HG03571 (cell line): ENCODE data around the gene TMEM62.
"Not testable (repeated sequence)": the region's sequence is repeated elsewhere in the genome, so short reads cannot be mapped to it uniquely, and the experiment has no call there.

ENCODE experiments used
- ATAC-seq: cut with Tn5 transposase; IDR thresholded peaks from one replicate; pipeline ENCODE4 v1.9.1; 2021; ENCODE audit not compliant: unreplicated experiment

The TMEM62 gene

DNA sequence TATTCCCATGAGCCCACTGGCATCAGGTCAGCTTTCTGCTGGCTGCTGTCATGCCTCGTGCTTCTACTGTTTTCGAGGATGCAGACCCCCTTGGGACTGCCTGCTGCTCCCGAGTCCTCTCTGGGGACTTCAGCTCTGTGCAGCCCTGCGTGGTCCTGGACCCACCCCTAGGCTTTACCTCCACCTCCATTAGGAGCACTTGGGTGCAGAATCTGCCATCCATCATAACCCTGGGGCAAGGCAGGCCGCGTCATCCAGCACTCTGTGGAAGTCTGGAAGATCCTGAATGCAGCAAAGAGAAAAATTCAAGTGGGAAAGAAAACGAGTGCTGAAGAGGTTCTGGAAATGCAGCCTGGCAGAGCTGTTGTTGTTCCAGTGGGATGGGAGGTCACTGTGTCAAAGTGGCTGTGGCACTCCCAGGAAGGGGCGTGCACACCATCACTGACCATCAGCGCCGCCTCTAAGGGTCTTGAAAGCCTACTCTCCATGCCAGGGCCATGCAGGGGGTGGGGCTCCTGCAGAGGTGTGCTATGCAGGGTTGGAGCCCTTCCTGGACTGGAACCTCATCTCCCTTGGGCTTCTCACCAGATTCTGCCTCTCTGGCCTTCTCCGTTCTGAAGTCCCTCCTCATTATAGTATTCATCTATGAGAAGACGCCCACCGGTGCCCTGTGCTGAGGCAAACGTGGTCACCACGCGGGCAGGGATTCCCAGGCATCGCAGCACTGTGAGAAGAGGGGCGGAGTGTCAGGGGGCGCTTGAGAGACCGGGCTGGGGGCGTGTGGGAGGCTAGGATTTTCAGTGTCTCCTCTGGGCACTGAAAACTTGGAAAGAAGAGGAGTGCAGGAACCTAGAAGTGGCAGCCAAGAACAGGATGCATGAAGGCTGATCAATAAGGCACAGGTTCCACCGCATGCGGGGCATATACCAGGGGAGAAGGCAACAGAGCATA is 74.9 kb downstream of the TMEM62 start:
- no peak for ATAC-seq

DNA sequence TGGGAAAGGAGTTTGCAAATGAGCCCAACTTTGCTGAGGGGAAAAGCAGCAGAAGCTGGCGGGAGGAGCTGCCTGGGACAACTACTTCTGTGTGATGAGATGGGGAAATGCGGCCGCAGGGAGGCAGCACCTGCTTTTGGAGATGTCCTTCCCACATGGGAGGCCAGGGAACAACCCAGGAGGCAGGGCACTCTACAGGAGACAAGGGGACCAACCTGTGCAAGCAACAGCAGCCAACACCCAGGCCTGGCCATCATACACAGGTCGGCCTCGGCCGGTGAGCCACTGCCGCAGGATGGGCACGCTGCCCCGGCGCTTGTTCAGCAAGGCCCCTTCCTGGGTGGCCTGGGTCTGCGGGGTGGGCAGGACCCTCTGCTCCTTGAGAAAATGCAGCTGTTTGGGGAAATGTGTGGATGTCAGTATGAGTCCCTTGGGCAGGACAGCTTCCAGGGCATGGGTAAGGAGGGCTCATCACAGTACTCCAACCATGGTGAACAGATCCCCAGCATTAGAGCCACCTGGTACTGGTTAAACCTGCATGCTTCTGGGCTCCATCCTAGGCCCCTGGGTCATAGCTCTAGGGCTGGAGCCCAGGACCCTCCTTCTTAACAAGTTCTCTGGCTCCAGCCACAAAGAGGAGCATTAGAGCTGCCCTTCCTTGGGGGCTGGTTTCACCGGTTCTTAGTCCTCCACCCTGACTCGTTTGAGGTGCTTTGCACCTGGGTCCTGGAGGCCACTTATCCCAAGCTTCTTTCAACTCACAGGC is 75.9 kb downstream of the TMEM62 start:
- no peak for ATAC-seq

DNA sequence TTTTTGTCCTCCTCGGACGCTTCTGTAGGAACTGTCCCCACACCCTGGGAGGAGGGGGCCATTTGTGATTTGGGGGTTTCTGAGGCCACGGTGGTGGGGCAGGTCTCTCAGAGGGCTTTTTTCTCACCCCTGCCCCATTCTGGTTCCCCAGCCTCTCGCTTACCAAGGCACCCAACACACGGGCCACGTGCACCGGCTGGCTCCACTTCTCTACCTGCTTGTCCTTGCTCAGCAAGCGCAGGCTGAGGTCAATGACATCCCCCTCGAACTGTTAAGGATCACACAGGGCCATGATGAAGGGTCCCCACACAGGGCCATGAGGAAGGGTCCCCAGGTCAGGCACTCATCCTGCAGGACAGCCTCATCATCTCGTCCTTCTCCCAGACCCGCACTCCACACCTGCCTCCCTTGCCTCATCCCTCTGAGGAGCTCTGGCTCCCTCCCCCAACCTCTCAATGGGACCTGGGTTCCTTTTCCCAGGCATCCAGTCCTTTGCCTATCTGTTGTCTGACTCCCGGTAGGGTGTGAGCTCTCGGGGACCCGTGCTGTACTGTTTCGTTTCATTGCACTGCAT is 76.9 kb downstream of the TMEM62 start:
- ATAC-seq, result no peak

GRCh38 chr15:43210807-43211206 is 77.4 kb downstream of the TMEM62 start:
- no peak for ATAC-seq

DNA sequence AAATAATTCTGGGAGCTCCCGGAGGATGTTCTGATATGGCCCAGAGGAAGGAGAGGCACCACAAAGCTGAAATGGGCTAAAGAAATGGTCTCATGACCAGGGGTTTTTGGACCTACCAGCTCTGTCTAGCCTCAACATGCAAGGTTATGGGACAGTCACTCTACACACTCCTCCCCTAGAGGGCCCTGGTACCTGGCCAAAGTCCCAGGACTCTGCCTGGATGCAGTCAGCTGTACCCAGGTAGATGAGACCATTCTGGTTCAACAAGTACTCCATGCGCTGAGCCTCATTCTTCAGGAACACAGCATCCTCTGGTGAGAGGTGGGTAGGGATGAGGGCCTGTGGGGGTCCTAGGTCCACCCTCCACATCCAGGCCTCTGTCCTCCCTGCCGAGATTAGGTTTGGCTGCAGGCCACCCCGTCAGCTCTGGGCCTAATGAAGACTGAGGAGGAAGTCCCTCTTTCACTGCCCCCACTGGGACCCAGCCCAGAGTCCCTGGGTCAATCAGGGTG is 77.9 kb downstream of the TMEM62 start:
- no peak for ATAC-seq

- ATAC-seq, result no peak
These were observed 78.9 kb downstream of the TMEM62 start for GRCh38 chr15:43212299-43212698.

- ATAC-seq, result no peak
These were observed 79.6 kb downstream of the TMEM62 start for GRCh38 chr15:43212951-43213350.

DNA sequence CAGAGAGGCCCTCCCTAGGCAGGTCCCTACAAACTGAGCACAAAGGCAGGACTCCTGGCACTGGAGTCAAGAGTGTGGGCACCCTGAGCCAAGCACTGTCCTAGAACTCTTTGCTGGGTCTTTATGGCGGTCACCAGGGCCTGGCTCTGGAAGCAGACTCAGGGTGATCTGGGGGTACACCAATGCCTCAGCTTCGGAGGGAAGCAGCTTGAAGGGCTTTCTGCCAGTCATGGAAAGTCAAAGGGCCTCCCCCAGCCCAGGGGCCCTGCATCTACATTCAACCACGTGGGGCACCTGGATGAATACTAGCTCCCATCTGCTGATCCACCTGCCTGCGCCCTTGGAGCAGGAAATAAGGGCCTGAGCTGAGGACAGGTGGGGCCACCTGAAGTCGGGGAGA is 80.1 kb downstream of the TMEM62 start:
- no peak for ATAC-seq

DNA sequence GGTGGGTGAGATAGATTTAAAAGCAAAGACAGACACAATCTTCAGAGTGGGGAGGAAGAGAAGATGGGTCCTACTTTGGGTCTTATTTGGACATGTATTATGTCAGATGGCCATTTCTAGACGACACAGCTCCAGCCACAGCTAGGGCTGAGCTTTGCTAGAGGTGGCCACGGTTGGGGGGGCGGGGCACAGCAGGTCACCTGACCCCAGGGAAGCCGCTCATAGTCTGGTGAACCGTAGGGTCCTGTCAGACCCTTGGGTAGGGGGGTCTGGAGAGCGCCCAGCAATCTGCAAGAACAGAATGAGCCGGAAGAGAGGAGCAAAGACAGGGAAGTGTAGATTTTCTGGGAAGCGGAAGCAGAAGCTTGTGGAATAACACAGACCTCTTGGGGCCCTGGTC is 80.8 kb downstream of the TMEM62 start:
- ATAC-seq, result no peak

DNA sequence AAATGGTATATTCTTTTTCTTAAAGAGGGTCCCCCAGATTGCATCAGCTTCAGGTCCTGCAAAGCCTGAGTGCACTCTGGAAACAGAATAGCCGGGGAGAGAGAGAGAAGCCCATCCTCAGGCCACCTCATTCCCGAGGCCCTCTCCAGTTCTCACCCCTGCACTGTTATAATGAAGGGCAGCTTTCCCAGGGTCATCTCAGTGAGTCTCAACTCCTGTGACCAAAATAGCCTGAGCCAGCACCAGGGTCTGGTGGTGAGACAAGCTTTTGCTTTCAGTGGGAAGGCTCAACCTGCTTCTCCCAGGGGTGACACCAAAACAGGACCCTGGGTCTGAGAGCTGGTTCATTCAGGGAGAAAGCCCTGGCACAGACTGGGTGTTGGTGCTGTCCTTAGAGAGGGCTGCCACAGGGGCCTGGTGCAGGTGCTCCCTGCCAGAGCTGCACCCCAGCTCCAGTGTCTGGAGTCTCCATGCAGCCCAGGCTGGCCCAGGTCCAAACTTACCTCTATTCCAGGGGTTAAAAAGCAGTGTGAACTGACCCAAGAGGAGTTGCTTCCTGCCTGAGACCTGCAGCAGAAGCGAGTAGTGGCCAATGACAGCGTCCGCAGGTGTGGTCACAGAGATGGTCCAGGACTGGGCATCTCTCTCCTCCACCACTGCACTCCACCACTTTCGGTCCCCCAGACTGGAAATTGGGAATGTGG is 81.4 kb downstream of the TMEM62 start:
- ATAC-seq, result no peak

DNA sequence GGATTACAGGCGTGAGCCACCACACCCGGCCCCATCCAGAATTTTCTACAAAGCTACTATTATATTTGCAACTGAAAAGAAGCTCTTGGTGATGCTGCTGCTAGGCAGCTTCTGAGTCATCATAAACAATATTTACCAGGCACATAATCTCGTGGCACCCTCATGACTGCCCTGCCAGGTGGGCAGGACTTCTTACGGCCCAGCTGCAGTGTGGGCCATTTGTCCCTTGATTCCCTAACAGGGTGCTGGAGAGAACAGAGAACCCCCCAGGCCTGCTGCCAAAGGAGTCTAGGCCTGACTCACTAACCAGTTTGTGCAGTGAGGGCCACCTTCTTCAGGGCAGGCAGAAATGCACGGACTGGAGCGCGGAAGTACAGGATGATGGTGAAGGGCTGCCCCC is 82.6 kb downstream of the TMEM62 start:
- no peak for ATAC-seq

DNA sequence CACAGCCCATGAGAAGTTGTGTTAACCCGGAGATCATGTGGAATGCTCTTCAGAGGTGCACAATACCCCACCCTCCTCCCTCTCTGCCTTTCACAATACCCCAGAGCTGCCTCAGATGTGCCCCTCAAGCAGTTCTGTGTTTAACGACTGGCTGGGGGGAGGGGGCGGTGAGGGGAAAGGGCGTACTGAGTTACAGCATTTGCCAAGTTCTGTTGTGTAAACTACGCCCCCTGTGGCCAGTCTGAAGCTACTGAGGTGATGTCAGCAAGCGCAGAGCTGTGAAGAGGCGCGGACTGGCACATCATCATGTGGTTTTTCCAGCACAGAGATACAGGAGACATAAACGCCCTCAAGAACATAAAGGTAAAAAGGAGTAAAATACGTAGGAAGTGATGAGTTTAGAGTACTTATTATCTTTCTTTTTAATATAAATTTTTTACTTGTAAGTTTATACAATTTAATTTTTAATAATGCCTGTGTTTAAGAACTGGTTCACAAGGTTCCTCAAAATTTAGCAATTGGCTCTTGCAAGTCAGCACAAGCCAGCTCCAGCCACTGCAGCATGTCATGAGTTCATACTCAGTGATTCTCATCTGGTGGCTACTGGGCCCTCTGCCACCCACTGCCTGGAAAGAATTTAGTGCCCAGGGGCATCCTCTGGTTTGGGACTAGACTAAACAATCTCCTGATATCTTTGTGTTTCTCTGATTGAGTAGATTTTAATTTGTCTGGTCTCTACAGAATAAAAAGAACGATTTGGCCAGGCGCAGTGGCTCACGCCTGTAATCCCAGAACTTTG is 85.7 kb downstream of the TMEM62 start:
- ATAC-seq, result no peak

DNA sequence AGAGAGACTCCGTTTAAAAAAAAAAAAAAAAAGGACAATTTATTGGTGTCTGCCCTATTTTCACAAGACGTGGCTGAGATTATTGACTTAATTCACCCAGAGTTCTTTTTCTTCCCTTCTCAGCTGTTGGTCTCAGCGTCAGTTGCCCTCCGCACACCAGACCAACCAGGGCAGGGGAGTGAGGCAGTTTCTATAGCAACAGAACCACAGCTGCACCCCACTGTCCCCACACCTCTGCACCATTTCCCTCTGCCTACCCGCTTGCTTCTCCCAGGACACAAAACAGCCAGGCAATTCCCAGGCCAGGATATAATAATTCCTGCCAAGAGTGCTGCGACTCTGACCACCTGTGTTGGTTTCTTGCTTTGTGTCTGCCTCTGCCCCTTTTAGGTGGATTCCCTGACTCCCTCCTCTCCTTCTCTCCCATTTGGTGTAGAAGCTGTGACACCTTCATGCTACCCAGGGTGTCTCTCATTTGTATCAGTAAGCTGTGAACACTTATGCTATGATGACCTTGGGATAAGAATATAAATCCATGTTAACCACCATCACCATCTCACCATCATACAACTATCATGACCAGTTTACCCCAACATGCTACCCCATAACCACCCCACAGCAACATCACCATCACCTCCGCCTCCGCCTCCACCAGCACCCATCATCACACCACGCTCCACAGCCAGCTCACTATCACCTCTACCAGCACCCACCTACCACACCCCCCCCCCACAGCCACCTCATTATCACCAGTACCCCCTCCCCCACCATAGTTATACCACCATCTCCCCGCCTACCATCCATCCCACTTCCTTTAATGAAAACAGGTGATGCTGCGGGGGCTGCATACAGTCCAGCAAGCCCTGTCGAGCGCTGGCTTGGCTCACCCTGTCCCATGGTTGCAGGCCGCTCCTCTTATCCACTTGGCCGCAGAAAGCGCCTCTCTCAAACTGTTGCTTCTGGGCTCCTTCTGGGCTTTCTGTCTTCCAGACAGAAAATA is 86.8 kb downstream of the TMEM62 start:
- no peak for ATAC-seq

DNA sequence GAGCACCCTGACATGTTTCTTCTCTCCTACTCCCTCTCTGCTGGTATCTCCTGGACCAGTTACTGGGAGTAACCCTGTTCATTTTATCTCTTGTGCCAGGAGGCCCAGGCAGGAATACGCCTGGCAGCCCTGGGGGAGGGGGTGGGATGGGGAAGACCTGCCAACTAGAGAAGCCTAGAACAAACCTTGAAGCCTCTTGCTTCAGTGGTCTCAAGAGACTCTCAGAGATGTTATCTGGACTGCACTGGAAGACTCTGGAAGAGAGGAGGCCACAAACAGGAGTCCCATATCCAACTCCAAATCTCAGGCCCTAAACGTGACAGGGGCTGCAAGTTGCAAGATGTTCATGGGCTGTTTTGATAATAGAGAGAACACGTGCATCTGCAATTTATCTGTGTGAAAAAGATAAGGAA is 87.6 kb downstream of the TMEM62 start, which contains the start of gene EPB42:
Gene EPB42 (minus strand): TSS at position 28 of the 413 bp plus-strand sequence. CDS start 193 bp downstream, outside the sequence.
- no peak for ATAC-seq

- no peak for ATAC-seq
These were observed 88.0 kb downstream of the TMEM62 start for GRCh38 chr15:43221422-43221821.

DNA sequence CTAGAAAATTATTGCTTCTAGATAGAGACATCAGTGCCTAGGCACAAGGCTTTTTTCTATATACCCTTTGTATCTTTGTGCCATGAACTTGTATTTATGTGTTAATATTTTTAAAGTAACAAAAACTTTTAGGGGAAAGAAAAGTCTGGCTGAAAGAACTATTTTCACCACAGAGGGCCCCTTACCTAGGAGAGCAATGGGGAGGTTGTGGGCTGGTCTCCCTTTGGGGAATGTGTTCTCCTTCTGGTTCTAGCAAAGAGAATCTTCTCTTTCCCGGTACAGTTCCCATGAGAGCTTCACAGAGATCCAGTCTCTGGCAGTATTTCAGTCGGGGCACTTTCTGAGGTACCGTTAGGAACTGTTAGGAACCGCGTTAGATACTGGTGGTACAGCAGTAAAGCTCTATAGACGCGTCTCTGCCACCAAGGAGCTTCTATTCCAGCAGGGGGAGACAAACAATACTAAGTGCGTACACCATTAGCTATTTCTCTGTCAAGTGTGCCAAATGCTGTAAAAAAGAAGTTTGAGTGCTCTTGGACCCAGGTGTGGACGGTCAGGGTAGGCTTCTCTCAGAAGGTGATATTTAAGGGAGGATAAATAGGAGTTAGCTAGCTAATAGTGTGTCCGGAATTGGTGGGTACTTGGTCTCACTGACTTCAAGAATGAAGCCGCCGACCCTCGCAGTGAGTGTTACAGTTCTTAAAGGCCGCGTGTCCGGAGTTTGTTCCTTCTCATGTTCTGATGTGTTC is 92.0 kb downstream of the TMEM62 start:
- ATAC-seq, result no peak

GRCh38 chr15:43225950-43226255 is 92.5 kb downstream of the TMEM62 start:
- ATAC-seq, result not testable (repeated sequence)
